Fibroblast of lung (primary cell): ENCODE data around the gene DDR1.
"Not testable (repeated sequence)": the region's sequence is repeated elsewhere in the genome, so short reads cannot be mapped to it uniquely, and the experiment has no call there.

Experiments
- CTCF ChIP-seq, 2 donors: IDR thresholded peaks in 1 of 2; conservative IDR thresholded peaks in 1 of 2; 1 replicate in 1 of 2; 2 replicates in 1 of 2; pipeline ENCODE4 v1.5.1; 2011 to 2012; ENCODE audit warnings: low read length in 2 of 2, control low read depth in 1 of 2, inconsistent platforms in 1 of 2, low read depth in 1 of 2, mild to moderate bottlenecking in 1 of 2
- EZH2 ChIP-seq: IDR thresholded peaks from 2 replicates; pipeline ENCODE4 v1.5.1; 2012; ENCODE audit warnings: low read length, control low read depth, mild to moderate bottlenecking; ENCODE audit errors: missing control alignments

- TF ChIP-seq CTCF (conservative IDR thresholded peaks at IDR 0.05 in 1 of 2, IDR thresholded peaks at IDR 0.05 in 1 of 2; ENCODE audit: low read depth in 1 of 2, low read length in 2 of 2); EZH2: not testable (repeated sequence)
These were observed 17.9 kb downstream of the DDR1 start for GRCh38 chr6:30902196-30902595.
